ENCODE data around the gene EFCC1.
"Not testable (repeated sequence)": the region's sequence is repeated elsewhere in the genome, so short reads cannot be mapped to it uniquely, and the experiment has no call there.

EFCC1 gene

GRCh38 chr3:129085165-129085715 is 84.1 kb downstream of the EFCC1 start:
- DNase-seq = no peak

GRCh38 chr3:129085818-129086217 is 84.7 kb downstream of the EFCC1 start:
- no peak for DNase-seq

- no peak for DNase-seq
Measured at GRCh38 chr3:129087138-129087702, 86.1 kb downstream of the EFCC1 start.

DNA sequence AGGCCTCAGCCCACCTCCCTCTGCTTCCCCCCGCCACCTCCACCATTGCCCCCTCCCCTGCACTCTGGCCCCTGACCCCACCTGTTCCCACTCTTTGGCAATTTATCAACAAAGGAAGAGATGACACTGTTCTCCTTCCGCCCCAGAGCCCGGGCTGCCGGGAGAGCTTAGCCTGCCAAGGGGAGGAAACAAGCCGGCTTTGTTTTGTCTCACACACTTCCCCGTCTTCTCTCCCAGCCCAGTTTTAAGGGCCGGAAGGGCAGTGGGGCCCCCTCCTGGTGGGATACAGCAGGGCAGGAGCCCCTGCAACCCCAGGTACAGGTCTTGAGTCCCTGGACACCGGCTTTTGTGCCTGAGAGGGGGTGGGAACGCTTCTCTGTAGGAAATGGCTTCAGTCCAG is 86.8 kb downstream of the EFCC1 start:
- not testable (repeated sequence) for DNase-seq

DNA sequence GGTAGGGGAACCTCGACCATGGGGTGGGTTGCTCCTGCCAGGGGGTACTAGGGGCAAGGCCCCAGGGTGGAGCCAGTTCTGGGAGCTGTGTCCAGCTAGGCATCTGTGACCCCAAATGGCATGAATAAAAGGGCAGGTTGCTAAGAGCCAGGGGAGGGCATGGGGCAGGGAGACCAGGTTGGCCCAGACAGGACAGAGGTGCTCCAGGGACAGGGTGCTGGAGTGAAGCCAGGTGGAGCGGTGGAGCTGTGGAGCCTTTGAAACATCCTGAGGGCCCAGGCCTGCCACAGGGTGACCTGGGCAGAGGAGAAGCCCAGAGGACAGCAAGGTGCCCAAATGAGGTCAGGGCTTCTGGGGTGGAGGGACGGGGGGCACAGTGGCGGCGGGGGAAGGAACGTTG is 87.2 kb downstream of the EFCC1 start:
- not testable (repeated sequence) for DNase-seq
